ENCODE measurements around the gene TAMALIN.

Gene TAMALIN

DNA sequence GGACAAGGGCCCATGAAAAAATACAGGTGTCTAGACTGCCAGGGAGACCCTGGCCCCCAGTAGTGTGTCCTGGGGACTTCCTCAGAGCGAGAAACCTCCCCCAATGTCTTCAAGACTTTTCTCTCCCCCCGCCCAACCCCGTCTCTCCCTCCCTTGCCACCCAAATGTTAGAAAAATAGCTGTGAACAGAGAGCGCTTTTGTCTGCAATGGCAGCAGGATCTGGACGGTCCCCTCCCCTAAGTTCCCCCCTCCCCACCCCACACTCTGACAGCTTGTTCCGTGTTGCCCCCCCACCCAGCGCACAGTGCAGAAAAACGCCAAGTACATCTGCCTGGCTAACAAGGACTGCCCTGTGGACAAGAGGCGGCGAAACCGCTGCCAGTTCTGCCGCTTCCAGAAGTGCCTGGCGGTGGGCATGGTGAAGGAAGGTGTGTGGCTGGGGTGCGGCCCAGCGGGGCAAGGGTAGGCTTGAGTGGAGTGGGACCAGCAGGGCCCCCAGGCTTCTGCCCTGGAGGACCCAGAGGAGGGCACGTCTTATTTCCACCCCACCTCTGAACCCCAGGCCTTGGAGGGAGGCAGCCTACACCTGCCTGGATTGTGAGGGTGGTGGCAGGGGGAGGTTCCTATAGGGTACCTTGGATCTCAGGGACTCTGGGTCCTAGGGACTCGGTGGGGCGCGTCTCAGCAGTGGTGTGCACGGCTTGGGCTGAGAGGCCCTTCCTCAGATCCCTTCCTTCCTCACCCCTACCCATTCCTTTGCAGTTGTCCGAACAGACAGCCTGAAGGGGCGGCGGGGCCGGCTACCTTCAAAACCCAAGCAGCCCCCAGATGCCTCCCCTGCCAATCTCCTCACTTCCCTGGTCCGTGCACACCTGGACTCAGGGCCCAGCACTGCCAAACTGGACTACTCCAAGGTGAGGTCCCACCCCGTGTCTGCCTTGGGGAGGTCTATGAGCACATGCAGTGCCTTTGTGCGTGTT, 49.3 kb downstream of the TAMALIN start:
- DNase-seq (ENCODE audit: low spot score), result no peak

DNA sequence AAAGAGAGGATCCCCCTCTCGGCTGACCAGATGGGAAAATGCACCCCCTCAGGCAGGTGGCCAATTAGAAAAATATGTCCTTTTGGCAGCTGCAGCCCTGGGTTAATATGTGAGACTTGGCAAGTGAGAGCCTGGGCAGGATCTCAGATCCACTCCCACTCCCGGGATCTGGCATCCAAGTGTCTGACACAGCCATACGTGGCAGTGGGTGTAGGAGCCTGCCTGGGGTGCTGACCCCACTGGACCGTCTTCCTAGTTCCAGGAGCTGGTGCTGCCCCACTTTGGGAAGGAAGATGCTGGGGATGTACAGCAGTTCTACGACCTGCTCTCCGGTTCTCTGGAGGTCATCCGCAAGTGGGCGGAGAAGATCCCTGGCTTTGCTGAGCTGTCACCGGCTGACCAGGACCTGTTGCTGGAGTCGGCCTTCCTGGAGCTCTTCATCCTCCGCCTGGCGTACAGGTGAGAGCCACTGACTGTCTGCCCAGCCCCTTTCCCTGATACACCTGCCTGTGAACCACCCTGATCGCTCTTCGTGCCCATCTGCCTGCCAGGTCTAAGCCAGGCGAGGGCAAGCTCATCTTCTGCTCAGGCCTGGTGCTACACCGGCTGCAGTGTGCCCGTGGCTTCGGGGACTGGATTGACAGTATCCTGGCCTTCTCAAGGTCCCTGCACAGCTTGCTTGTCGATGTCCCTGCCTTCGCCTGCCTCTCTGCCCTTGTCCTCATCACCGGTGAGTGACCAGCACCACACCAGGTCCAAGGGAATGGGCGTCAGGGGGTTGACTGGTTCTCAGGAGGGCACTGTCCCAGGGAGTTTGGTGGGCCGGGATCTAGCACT, 50.3 kb downstream of the TAMALIN start:
- DNase-seq (ENCODE audit: low spot score), result no peak

DNA sequence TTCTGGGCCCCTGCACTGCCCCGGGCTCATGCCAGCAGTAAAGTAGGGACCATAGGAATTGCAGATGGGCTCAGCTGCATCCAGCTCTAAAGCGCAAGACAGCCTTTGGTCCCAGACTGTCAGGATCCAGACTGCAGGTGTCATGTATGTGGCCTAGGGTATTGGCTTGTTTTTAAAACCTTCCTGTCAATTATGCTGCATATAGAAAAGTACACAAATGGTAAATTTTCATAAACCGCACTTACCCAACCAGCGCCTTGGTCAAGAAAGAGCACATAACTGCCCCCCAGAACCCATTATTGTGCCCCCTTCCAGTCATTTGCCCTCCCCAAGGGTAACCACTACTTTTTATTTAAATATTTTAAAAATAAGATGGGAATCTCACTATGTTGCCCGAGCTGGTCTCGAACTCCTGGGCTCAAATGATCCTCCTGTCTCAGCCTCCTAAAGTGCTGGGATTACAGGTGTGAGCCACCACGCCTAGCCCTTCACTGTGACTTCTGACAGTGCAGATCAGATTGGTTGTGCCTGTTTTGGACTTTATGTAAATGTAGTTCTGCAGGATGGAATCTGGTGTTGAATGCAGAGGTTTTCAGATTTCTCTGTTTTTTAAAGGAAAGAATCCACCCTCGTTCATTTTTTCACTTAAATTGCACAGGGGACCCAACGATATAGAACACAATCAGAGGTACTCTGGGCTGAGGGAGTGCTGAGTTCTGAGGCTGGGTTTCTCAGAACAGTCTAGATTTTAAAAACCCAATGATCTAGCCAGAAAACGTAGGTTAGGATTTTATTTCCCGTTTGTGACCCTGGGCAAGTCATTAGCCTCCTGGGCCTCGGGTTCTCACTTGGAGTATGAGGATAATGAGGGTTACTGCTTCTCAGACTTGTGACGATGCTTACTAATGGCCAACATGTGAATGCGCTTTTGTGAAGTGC, 51.2 kb downstream of the TAMALIN start:
- DNase-seq (ENCODE audit: low spot score), result no peak

DNA sequence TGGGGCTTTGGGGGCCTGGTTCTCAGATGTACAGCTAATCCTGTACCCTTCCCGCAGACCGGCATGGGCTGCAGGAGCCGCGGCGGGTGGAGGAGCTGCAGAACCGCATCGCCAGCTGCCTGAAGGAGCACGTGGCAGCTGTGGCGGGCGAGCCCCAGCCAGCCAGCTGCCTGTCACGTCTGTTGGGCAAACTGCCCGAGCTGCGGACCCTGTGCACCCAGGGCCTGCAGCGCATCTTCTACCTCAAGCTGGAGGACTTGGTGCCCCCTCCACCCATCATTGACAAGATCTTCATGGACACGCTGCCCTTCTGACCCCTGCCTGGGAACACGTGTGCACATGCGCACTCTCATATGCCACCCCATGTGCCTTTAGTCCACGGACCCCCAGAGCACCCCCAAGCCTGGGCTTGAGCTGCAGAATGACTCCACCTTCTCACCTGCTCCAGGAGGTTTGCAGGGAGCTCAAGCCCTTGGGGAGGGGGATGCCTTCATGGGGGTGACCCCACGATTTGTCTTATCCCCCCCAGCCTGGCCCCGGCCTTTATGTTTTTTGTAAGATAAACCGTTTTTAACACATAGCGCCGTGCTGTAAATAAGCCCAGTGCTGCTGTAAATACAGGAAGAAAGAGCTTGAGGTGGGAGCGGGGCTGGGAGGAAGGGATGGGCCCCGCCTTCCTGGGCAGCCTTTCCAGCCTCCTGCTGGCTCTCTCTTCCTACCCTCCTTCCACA, 52.0 kb downstream of the TAMALIN start:
- DNase-seq (ENCODE audit: low spot score), result no peak

DNA sequence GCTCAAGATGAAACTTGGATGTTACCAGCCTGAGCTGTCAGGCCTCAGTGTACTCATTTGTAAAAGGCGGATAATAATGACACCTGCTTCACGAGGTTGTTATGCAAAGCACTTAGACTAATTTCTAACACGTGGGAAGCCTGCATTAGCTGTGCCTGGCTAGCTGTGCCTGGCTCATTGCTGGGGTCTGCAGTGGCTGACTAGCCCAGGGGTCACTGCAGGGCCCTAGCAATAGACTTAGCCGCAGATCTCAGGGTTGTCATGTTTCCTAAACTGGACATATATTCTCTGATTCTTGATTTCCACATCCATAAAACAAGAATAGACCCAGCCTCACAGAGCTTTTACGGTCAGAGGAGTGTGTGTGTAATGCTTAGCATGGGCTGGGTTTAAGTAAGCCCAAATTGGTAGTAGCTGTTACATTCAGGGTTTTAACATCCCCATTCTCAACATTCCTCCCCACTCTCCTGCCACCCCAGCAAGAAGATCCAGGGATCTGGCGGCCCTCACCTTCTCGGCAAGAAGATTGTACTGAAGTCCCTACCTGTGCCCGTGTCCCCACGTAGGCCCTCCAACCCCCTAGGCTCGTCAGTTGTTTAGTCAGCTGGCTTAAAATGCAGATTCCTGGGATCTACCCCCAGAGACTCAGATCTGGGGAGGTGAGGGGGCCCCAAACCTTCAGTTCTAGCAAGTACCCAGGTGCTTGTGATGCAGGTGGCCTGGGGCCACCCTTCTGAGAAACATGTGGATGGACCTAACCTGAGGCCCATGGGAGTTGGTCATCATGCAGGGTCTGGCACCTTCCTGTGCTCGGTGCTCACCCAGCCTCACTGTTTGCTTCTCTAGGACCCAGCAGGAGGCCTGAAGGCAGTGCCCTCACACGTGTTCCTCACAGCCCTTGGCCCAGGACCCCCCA, 53.1 kb downstream of the TAMALIN start:
- no peak for DNase-seq (ENCODE audit: low spot score)

DNA sequence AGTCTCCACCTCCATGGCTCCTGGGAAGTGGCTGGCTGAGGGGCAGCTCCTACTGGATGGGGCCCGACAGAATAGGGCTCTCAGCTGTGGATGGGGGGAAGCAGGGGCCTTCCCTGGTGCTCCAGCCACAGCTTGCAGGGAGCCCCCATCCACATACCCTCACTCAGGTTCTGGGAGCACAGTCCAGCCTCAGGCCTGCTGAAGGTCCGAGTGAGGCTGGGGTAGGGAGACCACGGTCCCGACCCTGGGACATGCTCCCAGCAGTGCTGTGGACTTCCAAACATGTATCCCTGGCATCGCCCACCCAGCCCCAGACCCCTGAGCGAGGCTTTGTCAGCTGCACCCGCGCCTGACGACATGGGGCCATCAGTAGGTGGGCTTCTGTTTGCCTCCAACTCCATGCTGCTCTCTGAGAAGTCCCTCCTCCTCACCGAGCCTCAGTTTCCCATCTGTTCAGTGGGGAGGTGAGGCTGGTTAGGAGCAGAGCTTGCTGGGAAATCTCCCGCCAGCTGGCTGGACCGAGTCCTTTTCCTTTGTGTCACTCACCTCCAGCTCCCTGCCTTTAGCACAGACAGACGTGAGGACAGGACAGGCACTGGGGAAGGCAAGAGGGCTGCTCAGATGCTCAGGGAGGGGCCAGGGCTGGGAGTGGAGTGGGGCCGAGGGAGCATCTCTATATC, 53.9 kb downstream of the TAMALIN start:
- no peak for DNase-seq (ENCODE audit: low spot score)

DNA sequence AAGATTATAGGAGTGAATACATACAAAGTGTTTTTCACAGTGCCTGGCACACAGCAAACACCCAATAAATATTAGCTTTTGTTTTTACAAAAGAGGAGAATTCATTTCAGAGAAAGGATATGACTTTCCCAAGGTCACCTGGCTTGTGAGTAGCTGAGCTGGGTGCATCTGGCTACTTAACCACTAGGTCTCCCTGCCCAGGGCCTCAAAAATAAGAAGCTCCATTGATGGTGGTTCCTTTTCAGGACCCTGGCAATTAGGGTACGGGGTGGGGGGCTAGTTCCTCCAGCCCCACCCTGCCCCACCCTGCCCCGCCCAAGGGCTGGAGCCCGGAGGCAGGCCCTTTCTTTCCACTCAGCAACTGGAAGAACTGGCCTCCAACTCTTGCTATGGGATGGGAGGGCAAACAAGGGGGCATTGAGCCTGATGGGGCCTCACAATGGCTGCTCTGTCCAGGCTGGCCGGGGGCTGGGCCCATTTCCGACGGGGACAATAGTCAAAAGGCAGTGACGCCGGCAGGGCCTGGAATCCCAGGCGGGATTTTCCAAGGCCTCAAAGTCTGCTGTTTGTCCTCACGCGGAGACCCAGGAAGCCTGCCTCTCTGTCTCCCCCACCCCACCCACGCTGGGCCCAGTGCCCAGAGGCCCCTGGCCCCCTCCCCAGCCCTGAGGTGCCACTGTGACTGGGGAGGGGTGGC, 54.9 kb downstream of the TAMALIN start:
- no peak for DNase-seq (ENCODE audit: low spot score)

DNA sequence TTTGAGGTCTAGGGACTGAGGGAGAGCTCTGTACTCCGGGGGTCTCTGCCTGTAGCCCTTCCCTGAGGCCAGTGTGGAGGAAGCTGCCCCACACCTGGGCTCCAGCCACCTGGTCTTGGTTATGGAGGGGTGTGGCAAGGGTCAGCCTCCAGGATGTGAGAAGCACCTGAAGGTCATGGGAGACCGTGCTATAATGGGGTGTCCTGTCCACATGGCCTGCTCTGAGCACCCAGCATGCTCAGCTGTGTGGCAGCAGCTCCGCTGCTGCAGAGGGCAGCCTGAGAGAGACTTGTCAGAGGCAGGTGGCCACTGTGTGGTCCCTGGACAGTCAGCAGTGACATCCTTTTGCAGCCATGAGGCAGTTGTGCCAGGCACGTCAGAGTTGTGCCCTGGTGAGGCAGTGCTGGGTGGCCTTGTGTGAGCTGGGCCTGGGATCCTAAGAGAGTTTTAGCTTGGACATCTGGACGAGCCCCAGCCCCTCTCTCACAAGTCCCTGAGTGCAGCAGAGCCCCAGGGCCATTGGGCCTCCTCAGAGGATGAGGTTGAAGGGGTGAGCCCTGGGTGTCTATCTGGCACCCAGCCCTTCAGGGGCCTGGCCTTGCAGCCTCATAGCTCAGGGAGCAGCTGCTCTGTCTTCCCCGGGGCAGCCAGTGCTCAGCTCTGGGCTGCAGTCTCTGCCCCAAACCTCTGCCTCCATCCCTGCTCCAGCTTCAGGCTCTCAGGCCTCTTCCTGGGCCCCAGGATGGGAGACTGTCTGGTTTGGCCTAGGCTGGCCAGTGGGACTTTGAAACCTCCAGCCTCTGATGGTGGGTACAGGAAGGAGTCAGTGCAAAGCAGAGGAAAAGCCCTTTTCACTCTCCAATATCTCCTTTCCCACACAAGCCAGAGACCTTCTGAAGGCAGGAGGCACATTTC, 55.7 kb downstream of the TAMALIN start:
- no peak for DNase-seq (ENCODE audit: low spot score)

DNA sequence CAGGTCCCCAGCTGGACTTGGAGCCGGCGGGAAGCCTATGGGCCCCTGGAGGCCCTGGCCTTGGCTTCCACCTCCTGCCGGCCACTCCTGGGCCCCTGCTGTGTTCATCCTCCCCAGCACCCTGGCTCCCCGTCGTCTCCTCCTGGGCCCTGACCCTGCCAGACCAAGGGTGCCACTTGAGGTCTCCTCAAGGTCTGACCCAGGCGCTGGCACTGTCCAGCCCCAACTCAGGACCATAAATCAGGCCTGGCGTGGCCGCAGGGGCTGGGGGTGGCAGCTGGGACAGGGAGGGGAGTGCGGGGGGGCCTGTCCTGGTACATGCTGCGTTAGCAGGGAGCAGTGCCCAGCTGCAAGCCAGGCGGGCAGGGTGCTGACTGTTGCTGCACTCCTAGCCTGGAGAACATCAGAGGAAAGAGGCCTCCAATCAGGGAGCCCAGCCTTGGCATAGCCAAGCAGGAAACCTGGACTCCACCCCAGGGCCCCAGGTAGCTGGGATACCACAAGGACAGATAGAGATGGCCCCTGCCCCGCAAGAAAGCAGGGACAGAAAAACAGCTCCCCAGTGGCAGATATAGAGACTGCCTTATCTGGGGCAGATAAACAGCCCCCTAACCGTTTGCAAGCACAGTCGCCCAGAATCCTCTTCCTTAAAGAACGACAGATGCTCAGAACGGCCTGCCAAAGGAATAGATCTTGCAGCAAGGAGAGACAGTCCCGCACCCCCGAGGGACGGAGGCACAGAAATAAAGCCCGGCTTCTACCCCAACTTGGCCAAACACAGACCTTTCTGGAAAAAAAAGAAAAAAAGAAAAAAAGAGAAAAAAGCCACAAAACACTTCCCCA, 56.6 kb downstream of the TAMALIN start:
- DNase-seq (ENCODE audit: low spot score), result no peak

DNA sequence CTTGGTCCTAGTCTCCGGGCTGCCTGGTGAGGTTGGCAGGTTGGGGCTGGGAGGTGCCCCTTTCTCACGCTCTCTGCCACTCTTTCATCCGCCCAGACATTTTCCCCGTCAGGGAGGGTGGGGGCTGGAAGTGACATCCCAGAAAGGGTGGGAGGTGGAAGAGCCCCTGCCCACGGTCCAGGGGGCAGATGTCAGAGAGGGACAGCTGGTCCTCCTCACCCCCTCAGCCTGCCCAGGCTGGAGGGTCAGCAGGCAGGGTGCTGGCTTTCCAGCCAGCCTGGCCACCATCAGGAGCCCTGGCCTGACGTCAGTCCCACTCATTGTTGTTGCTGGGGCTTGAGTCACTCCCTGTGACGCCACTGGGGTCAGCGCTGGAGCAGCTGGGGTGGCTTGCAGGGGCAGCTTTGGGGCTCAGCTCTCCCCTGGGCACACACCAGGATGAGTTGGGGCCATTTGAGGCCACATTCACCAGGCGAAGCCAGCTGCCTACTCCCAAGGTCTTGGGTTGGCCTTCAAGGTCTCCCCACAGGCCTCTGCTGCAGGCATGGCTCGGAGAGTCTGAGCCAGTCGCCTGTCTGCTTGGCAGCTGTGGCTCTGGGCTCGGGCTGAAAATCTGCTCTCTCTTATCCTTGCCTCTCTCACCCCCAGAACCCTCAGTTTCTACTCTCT, 57.4 kb downstream of the TAMALIN start:
- peak; percentile 54 for DNase-seq (ENCODE audit: low spot score)

All from ecto neural progenitor cell (in vitro differentiated cells).